Esophagus mucosa (tissue), 1 donor: ENCODE results near the gene ARHGAP24. TPM values are rescaled to one million over a fixed set of nuclear protein-coding genes. Genes with fewer than 3 reads are reported as not detected.
"Not testable (repeated sequence)": the region's sequence is repeated elsewhere in the genome, so short reads cannot be mapped to it uniquely, and the experiment has no call there.

Source experiments
- ATAC-seq: fragments of 200-7000 bp; cut with Tn5 transposase; one replicate; pipeline ENCODE4 v1.9.1; 2020
- total RNA-seq: library from RNA; stranded (reverse); gene quantifications from one replicate; pipeline ENCODE4 v1.2.4, GENCODE V29; 2023
- donor health status: DM: yes; HTN: yes; CAD: no.

Gene ARHGAP24
- total RNA-seq, 1 donor from 2014 or later, result 6.1 TPM

- ATAC-seq, result not testable (repeated sequence)
Observed at GRCh38 chr4:85518526-85518925, 43.6 kb downstream of the ARHGAP24 start.

- ATAC-seq, result peak; percentile 39
Observed at GRCh38 chr4:85520765-85521749, 46.1 kb downstream of the ARHGAP24 start.

- ATAC-seq, result no peak
Observed at GRCh38 chr4:85522277-85522676, 47.3 kb downstream of the ARHGAP24 start.

GRCh38 chr4:85522836-85523235, 47.9 kb downstream of the ARHGAP24 start:
- no peak for ATAC-seq

GRCh38 chr4:85527815-85528214, 52.9 kb downstream of the ARHGAP24 start:
- no peak for ATAC-seq

GRCh38 chr4:85531560-85532341, 56.8 kb downstream of the ARHGAP24 start:
- no peak for ATAC-seq

- ATAC-seq, result no peak
Observed at GRCh38 chr4:85534120-85534519, 59.2 kb downstream of the ARHGAP24 start.

- ATAC-seq, result no peak
Observed at GRCh38 chr4:85543832-85544231, 68.9 kb downstream of the ARHGAP24 start.

- ATAC-seq, result no peak
Observed at GRCh38 chr4:85544751-85545150, 69.8 kb downstream of the ARHGAP24 start.

- no peak for ATAC-seq
Observed at GRCh38 chr4:85548116-85548515, 73.2 kb downstream of the ARHGAP24 start.

- ATAC-seq, result no peak
Observed at GRCh38 chr4:85548841-85549240, 73.9 kb downstream of the ARHGAP24 start.

GRCh38 chr4:85555206-85555605, 80.3 kb downstream of the ARHGAP24 start:
- ATAC-seq, result peak; percentile 78

- ATAC-seq, result peak; percentile 16
Observed at GRCh38 chr4:85556283-85556682, 81.3 kb downstream of the ARHGAP24 start.

- peak; percentile 53 for ATAC-seq
Observed at GRCh38 chr4:85557016-85557901, 82.3 kb downstream of the ARHGAP24 start.

- no peak for ATAC-seq
Observed at GRCh38 chr4:85565761-85566480, 91.0 kb downstream of the ARHGAP24 start.

- ATAC-seq, result peak; percentile 75
Observed at GRCh38 chr4:85569730-85570299, 94.9 kb downstream of the ARHGAP24 start.

GRCh38 chr4:85570388-85570787, 95.4 kb downstream of the ARHGAP24 start:
- ATAC-seq, result no peak

- no peak for ATAC-seq
Observed at GRCh38 chr4:85571008-85571407, 96.1 kb downstream of the ARHGAP24 start.

GRCh38 chr4:85573270-85573669, 98.3 kb downstream of the ARHGAP24 start:
- no peak for ATAC-seq

GRCh38 chr4:85577307-85577706, 102.4 kb downstream of the ARHGAP24 start:
- ATAC-seq, result no peak

- no peak for ATAC-seq
Observed at GRCh38 chr4:85579942-85580341, 105.0 kb downstream of the ARHGAP24 start.
